ENCODE results near the gene PRKAA2. TPM values are rescaled to one million over a fixed set of nuclear protein-coding genes. Genes with fewer than 3 reads are reported as not detected.

The PRKAA2 gene
- total and polyA plus RNA-seq, 2 of the 4 experiments (the other 2 are of a cell fraction) = 0.72 to 1.4 TPM

DNA sequence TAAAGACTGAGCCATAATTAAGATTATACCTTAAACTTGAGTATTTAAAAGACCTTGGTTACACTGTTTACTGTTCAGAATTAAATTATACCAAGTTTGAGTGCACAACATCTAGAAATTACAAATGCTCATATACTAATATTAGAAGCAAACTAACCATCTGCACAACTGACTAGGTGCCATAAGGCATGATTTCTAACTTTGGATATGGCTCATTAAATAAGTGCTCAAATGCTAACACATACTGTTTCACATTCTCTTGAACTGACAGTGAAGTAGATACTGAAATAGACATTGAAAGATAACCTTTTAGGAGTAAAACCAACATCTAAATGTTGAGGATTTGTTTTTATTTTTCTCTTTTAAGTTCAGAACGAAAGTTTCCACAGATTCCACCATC lies 74.1 kb downstream of the PRKAA2 start:
- Histone ChIP-seq H3K79me1 (ENCODE audit: low read depth in 1 of 2, low read length in 2 of 2) (no peaks in the 10 kb centered on the region), H3K27ac (ENCODE audit: insufficient read depth, low read length) (no peak overlapping the region), H3K36me3 (ENCODE audit: control insufficient read depth, insufficient read depth, low read length) (no peaks in the 10 kb centered on the region), H3K4ac (ENCODE audit: low read depth, low read length) (no peak overlapping the region), H3K23ac (ENCODE audit: low read depth, low read length) (no peak overlapping the region), H4K91ac (ENCODE audit: insufficient read depth, low read depth, low read length) (no peak overlapping the region), H4K8ac (ENCODE audit: low read depth in 2 of 2, low read length in 2 of 2) (no peak overlapping the region), H3K18ac (ENCODE audit: low read depth, low read length) (no peak overlapping the region), H2BK120ac (ENCODE audit: low read depth, low read length) (no peak overlapping the region), H4K5ac (ENCODE audit: low read depth, low read length) (no peak overlapping the region), H3K4me3 (ENCODE audit: insufficient read depth, low read depth, low read length) (no peak overlapping the region), H3K9me3 (ENCODE audit: control insufficient read depth, insufficient read depth, low read length) (no peaks in the 10 kb centered on the region), H2BK5ac (ENCODE audit: low read depth, low read length, poor library complexity, severe bottlenecking) (no peak overlapping the region), H2BK20ac (ENCODE audit: low read depth, low read length) (no peak overlapping the region), H2AK5ac (ENCODE audit: low read depth, low read length) (no peak overlapping the region), H4K20me1 (ENCODE audit: insufficient read depth, low read length) (no peaks in the 10 kb centered on the region), H2AK9ac (replicated peaks; ENCODE audit: low read depth, low read length, poor library complexity) (no peak overlapping the region), H2AFZ (replicated peaks; ENCODE audit: low read length, poor library complexity) (no peak overlapping the region), H3K9me1 (ENCODE audit: insufficient read depth, low read length) (no peaks in the 10 kb centered on the region), H3K27me3 (ENCODE audit: control insufficient read depth, insufficient read depth, low read length) (no peaks in the 10 kb centered on the region), H2BK15ac (ENCODE audit: low read depth, low read length) (no peak overlapping the region), H3K9ac (ENCODE audit: low read depth, low read length) (no peak overlapping the region), H3K56ac (ENCODE audit: extremely low read depth, insufficient read depth, low read length) (no peak overlapping the region), H3K4me2 (ENCODE audit: low read depth, low read length) (no peak overlapping the region), H3K14ac (replicated peaks; ENCODE audit: low read depth, low read length) (no peak overlapping the region), H3K4me1 (ENCODE audit: control insufficient read depth, insufficient read depth, low read length) (peaks cover 3% of the 10 kb centered on the region; the same call in 1 of the 2 replicates)
- DNase-seq (no peak), ATAC-seq (ENCODE audit: low read depth) (no peak)
- ChIA-PET POLR2A (ENCODE audit: unreplicated experiment) (no interaction called here), CTCF (no interaction called here)
- intact Hi-C loops (cut with micrococcal nuclease) = no loop called here
- TF ChIP-seq, protein P1, sequence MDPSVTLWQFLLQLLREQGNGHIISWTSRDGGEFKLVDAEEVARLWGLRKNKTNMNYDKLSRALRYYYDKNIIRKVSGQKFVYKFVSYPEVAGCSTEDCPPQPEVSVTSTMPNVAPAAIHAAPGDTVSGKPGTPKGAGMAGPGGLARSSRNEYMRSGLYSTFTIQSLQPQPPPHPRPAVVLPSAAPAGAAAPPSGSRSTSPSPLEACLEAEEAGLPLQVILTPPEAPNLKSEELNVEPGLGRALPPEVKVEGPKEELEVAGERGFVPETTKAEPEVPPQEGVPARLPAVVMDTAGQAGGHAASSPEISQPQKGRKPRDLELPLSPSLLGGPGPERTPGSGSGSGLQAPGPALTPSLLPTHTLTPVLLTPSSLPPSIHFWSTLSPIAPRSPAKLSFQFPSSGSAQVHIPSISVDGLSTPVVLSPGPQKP (IDR thresholded peaks at IDR 0.05; ENCODE audit: borderline replicate concordance, low read depth, low read length) = no peak
- TF ChIP-seq, protein P2, sequence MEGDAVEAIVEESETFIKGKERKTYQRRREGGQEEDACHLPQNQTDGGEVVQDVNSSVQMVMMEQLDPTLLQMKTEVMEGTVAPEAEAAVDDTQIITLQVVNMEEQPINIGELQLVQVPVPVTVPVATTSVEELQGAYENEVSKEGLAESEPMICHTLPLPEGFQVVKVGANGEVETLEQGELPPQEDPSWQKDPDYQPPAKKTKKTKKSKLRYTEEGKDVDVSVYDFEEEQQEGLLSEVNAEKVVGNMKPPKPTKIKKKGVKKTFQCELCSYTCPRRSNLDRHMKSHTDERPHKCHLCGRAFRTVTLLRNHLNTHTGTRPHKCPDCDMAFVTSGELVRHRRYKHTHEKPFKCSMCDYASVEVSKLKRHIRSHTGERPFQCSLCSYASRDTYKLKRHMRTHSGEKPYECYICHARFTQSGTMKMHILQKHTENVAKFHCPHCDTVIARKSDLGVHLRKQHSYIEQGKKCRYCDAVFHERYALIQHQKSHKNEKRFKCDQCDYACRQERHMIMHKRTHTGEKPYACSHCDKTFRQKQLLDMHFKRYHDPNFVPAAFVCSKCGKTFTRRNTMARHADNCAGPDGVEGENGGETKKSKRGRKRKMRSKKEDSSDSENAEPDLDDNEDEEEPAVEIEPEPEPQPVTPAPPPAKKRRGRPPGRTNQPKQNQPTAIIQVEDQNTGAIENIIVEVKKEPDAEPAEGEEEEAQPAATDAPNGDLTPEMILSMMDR (conservative IDR thresholded peaks at IDR 0.05; ENCODE audit: low read depth, low read length) = no peak
- no peak for TF ChIP-seq FOS (IDR thresholded peaks at IDR 0.05; ENCODE audit: low read depth, low read length)
- TF ChIP-seq RFX5 (IDR thresholded peaks at IDR 0.05; ENCODE audit: low read depth, low read length) = no peak
- no TSS peak for BruUV-seq (replicated peaks)
- in situ Hi-C loops (cut with MboI; ENCODE audit: low sequenced_read_pairs) = no loop called here
- WGBS, 2 experiments (ENCODE audit: extremely low coverage in 2 of 2, insufficient read length in 1 of 2) = no CpG with 5 or more reads among the region's 1 CpG
- dilution Hi-C loops (cut with HindIII; ENCODE audit: low sequenced_read_pairs, unreplicated experiment) = no loop called here

All from IMR-90 (cell line).